Lower lobe of right lung (tissue), 2 donors: Measurements from ENCODE around the gene ASS1. TPM values are rescaled to one million over a fixed set of nuclear protein-coding genes. Genes with fewer than 3 reads are reported as not detected.

ENCODE experiments used
- ATAC-seq, 2 donors: fragments of 200-7000 bp; cut with Tn5 transposase; one replicate each; pipeline ENCODE4 v1.9.1; 2020 to 2022; ENCODE audit warnings: mild to moderate bottlenecking in 2 of 2, moderate library complexity in 2 of 2
- DNase-seq: peaks from one replicate; pipeline ENCODE4 v3.0.0-alpha.2; 2020
- H3K27ac ChIP-seq: fragments of 200-600 bp; one replicate; pipeline ENCODE4 v1.8.0; 2022
- H3K27me3 ChIP-seq: fragments of 200-600 bp; one replicate; pipeline ENCODE4 v1.8.0; 2022; ENCODE audit warnings: low read depth
- H3K36me3 ChIP-seq: fragments of 200-600 bp; one replicate; pipeline ENCODE4 v1.8.0; 2022; ENCODE audit warnings: mild to moderate bottlenecking
- H3K4me1 ChIP-seq: fragments of 200-600 bp; one replicate; pipeline ENCODE4 v1.8.0; 2022
- H3K4me3 ChIP-seq: fragments of 200-600 bp; one replicate; pipeline ENCODE4 v1.8.0; 2022; ENCODE audit warnings: mild to moderate bottlenecking
- H3K9me3 ChIP-seq: fragments of 200-600 bp; one replicate; pipeline ENCODE4 v1.8.0; 2022
- intact Hi-C: fragments of 100-400 bp; cut with DNase I; formaldehyde crosslinking; loops from one replicate; pipeline ENCODE4 v1.11.0; 2022
- total RNA-seq: library from RNA; stranded (reverse); fragmentation: NEBNext Ultra II Directional; extraction: Animal tissue kit (Norgen Biotek cat#: 25700); gene quantifications from one replicate; pipeline ENCODE4 v1.2.1, GENCODE V29; 2021
- TF ChIP-seq, protein P1 (sequence below): fragments of 200-600 bp; IDR thresholded peaks from one replicate; pipeline ENCODE4 v1.8.0; 2022; ENCODE audit warnings: antibody characterized with exemption, mild to moderate bottlenecking
- donor health status: DM: no; HTN: yes; CAD: no; lungs with severe emphysema.

Gene ASS1
- total RNA-seq, 1 donor from 2014 or later = 75.2 TPM

DNA sequence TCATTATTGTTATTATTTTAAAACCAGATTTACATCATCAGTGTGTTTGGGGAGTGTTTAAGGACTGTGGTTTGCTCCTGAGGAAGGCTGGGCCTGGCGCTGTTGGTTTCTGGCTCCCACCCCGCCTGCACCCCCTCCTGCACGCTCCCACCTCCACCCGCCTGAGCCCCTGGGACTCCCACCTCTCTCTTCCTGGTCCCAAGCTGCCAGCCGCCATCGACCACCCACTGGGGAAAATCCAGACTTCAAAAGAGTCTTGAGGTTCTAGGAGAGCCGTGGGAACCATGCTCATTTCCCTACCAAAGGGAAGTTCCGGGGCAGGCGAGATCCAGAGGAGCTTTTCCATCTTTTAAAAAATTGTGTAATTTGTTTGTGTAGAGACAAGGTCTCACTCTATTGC is 99.6 kb downstream of the ASS1 start:
- DNase-seq (no peak), ATAC-seq (no peak)
- Histone ChIP-seq H3K27ac (no peak overlapping the region), H3K4me3 (no peak overlapping the region), H3K36me3 (no peaks in the 10 kb centered on the region), H3K9me3 (no peaks in the 10 kb centered on the region), H3K27me3 (peaks cover 28% of the 10 kb centered on the region), H3K4me1 (no peaks in the 10 kb centered on the region)
- intact Hi-C loops = no loop called here
- TF ChIP-seq, protein P1, sequence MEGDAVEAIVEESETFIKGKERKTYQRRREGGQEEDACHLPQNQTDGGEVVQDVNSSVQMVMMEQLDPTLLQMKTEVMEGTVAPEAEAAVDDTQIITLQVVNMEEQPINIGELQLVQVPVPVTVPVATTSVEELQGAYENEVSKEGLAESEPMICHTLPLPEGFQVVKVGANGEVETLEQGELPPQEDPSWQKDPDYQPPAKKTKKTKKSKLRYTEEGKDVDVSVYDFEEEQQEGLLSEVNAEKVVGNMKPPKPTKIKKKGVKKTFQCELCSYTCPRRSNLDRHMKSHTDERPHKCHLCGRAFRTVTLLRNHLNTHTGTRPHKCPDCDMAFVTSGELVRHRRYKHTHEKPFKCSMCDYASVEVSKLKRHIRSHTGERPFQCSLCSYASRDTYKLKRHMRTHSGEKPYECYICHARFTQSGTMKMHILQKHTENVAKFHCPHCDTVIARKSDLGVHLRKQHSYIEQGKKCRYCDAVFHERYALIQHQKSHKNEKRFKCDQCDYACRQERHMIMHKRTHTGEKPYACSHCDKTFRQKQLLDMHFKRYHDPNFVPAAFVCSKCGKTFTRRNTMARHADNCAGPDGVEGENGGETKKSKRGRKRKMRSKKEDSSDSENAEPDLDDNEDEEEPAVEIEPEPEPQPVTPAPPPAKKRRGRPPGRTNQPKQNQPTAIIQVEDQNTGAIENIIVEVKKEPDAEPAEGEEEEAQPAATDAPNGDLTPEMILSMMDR = no peak

DNA sequence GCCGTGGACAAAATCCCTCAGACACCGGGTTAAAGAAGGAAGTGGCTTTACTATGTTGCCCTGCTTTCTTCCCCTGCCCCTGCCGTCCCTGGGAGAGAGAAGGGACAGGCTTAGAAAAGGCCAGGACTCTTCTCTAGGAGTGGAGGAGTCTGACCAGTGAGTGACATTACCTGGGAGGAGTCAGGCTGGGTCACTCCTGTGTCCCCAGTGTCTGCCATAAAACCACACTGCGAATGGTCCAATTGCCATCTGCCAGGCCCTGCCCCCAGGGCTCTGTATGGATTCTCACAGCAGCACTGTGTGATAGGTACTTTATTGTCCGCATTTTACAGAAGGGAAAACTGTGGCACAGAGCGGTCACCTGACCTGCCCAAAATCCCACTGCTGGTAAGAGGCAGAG is 103.3 kb downstream of the ASS1 start:
- intact Hi-C loops = no loop called here
- peaks cover 5% of the 10 kb centered on the region for H3K27me3 ChIP-seq
- no peak overlapping the region for H3K4me3 ChIP-seq
- no peaks in the 10 kb centered on the region for H3K36me3 ChIP-seq
- no peak for ATAC-seq
- H3K27ac ChIP-seq = no peak overlapping the region
- DNase-seq = no peak
- H3K4me1 ChIP-seq = no peaks in the 10 kb centered on the region
- no peaks in the 10 kb centered on the region for H3K9me3 ChIP-seq
- TF ChIP-seq, protein P1 = no peak

DNA sequence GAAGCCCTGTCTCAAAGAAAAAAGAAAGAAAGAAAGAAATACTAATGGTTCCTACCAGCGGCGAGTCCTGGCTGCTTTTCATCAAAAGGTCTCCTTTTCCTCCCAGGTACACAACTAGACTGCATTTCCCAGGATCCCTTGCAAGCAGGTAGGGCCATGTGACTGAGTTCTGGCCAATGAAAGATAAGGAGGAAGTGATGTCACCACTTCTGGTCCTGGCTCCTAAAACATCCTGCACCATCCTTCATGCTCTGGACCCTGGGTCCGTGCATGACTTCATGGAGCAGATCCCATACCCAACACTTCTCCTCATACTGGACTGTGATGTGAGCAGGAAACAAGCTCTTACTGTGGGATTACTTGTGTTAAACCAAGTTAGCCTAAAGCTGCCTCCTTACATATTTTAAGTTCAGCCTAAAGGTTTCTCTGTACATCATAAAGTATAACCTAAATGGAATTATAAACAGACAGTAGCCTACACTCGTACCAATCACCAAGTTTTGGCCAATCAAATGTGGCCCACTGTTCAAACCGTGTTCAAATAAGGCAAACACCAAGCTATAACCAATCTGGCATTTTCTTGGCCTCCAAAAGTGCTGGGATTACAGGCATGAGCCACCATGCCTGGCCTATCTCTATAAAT is 104.5 kb downstream of the ASS1 start:
- H3K9me3 ChIP-seq = no peaks in the 10 kb centered on the region
- no peak overlapping the region for H3K27ac ChIP-seq
- DNase-seq (no peak), ATAC-seq (no peak)
- peaks cover 10% of the 10 kb centered on the region for H3K27me3 ChIP-seq
- H3K4me3 ChIP-seq = no peak overlapping the region
- no peaks in the 10 kb centered on the region for H3K4me1 ChIP-seq
- TF ChIP-seq, protein P1 = no peak
- H3K36me3 ChIP-seq = no peaks in the 10 kb centered on the region
- intact Hi-C loops = no loop called here

Other genes starting within 250 kb of the ASS1 start
- 4.7 TPM for gene HMCN2, start 179.2 kb upstream of the ASS1 start, total RNA-seq
- 46.8 TPM for gene FUBP3, start 134.6 kb downstream of the ASS1 start, total RNA-seq
- gene PRDM12, start 219.6 kb downstream of the ASS1 start, total RNA-seq = not detected
- gene EXOSC2, start 248.8 kb downstream of the ASS1 start, total RNA-seq = 18.4 TPM